ENCODE measurements around the gene CDK5. TPM values are rescaled to one million over a fixed set of nuclear protein-coding genes. Genes with fewer than 3 reads are reported as not detected.
A peak's percentile ranks its signal among the peaks of the same experiment; 100 is the strongest.

Gene CDK5
- total and polyA plus RNA-seq, 9 of the 15 experiments (the other 6 are each of a cell fraction or from before 2014, with no cell fraction given) = 3.2 to 38.0 (median 27.5) TPM

- TF ChIP-seq NKRF (IDR thresholded peaks at IDR 0.05; ENCODE audit: borderline replicate concordance) = no peak
- no peak for TF ChIP-seq ZNF277 (CRISPR knock-in tag; IDR thresholded peaks at IDR 0.05; ENCODE audit: borderline replicate concordance)
- TF ChIP-seq KDM1A (IDR thresholded peaks at IDR 0.05) = no peak
- TF ChIP-seq MCM3 (IDR thresholded peaks at IDR 0.05) = no peak
- no peak for TF ChIP-seq ZNF354B (CRISPR knock-in tag; IDR thresholded peaks at IDR 0.05)
- no peak for TF ChIP-seq RBFOX2 (IDR thresholded peaks at IDR 0.05; ENCODE audit: low read depth, low read length)
- peak; percentile 38; the same call in 1 of the 2 replicates for TF ChIP-seq ZNF592 (IDR thresholded peaks at IDR 0.05)
- TF ChIP-seq ZBTB40 (IDR thresholded peaks at IDR 0.05) = no peak
- no peak for TF ChIP-seq ZBTB40 (CRISPR knock-in tag; IDR thresholded peaks at IDR 0.05)
- TF ChIP-seq HDAC1 (IDR thresholded peaks at IDR 0.05) = no peak
- TF ChIP-seq PTRF (tag; IDR thresholded peaks at IDR 0.05) = no peak
- TF ChIP-seq ZNF785 (CRISPR knock-in tag; IDR thresholded peaks at IDR 0.05) = no peak
- no peak for TF ChIP-seq SNAPC5 (CRISPR knock-in tag; IDR thresholded peaks at IDR 0.05)
Observed at GRCh38 chr7:151011097-151011409, 46.6 kb downstream of the CDK5 start (continued).

Measured in K562 (cell line).